ENCODE results near the gene MGAT4C.

GRCh38 chr12:86254399-86255107, 1.6 kb downstream of the MGAT4C start:
- TF ChIP-seq POLR2AphosphoS5 (IDR thresholded peaks at IDR 0.05; ENCODE audit: low read depth): no peak
- no peak for TF ChIP-seq CTCF (conservative IDR thresholded peaks at IDR 0.05; ENCODE audit: low read depth in 2 of 2)
- no peak for TF ChIP-seq REST (IDR thresholded peaks at IDR 0.05; ENCODE audit: unreplicated experiment)
- no peak for TF ChIP-seq EZH2 (IDR thresholded peaks at IDR 0.05; ENCODE audit: low read depth, unreplicated experiment)
- no peak for TF ChIP-seq JUNB (IDR thresholded peaks at IDR 0.05; ENCODE audit: unreplicated experiment)
- TF ChIP-seq EZH2phosphoT487 (IDR thresholded peaks at IDR 0.05; ENCODE audit: unreplicated experiment): no peak
- TF ChIP-seq CREB1 (CRISPR knock-in tag; IDR thresholded peaks at IDR 0.05; ENCODE audit: low read depth): no peak
- TF ChIP-seq STAT1 (IDR thresholded peaks at IDR 0.05; ENCODE audit: unreplicated experiment): no peak
- no peak for TF ChIP-seq ETS1 (IDR thresholded peaks at IDR 0.05)
- TF ChIP-seq ZNF114 (CRISPR knock-in tag; IDR thresholded peaks at IDR 0.05): no peak
- TF ChIP-seq, protein P1, sequence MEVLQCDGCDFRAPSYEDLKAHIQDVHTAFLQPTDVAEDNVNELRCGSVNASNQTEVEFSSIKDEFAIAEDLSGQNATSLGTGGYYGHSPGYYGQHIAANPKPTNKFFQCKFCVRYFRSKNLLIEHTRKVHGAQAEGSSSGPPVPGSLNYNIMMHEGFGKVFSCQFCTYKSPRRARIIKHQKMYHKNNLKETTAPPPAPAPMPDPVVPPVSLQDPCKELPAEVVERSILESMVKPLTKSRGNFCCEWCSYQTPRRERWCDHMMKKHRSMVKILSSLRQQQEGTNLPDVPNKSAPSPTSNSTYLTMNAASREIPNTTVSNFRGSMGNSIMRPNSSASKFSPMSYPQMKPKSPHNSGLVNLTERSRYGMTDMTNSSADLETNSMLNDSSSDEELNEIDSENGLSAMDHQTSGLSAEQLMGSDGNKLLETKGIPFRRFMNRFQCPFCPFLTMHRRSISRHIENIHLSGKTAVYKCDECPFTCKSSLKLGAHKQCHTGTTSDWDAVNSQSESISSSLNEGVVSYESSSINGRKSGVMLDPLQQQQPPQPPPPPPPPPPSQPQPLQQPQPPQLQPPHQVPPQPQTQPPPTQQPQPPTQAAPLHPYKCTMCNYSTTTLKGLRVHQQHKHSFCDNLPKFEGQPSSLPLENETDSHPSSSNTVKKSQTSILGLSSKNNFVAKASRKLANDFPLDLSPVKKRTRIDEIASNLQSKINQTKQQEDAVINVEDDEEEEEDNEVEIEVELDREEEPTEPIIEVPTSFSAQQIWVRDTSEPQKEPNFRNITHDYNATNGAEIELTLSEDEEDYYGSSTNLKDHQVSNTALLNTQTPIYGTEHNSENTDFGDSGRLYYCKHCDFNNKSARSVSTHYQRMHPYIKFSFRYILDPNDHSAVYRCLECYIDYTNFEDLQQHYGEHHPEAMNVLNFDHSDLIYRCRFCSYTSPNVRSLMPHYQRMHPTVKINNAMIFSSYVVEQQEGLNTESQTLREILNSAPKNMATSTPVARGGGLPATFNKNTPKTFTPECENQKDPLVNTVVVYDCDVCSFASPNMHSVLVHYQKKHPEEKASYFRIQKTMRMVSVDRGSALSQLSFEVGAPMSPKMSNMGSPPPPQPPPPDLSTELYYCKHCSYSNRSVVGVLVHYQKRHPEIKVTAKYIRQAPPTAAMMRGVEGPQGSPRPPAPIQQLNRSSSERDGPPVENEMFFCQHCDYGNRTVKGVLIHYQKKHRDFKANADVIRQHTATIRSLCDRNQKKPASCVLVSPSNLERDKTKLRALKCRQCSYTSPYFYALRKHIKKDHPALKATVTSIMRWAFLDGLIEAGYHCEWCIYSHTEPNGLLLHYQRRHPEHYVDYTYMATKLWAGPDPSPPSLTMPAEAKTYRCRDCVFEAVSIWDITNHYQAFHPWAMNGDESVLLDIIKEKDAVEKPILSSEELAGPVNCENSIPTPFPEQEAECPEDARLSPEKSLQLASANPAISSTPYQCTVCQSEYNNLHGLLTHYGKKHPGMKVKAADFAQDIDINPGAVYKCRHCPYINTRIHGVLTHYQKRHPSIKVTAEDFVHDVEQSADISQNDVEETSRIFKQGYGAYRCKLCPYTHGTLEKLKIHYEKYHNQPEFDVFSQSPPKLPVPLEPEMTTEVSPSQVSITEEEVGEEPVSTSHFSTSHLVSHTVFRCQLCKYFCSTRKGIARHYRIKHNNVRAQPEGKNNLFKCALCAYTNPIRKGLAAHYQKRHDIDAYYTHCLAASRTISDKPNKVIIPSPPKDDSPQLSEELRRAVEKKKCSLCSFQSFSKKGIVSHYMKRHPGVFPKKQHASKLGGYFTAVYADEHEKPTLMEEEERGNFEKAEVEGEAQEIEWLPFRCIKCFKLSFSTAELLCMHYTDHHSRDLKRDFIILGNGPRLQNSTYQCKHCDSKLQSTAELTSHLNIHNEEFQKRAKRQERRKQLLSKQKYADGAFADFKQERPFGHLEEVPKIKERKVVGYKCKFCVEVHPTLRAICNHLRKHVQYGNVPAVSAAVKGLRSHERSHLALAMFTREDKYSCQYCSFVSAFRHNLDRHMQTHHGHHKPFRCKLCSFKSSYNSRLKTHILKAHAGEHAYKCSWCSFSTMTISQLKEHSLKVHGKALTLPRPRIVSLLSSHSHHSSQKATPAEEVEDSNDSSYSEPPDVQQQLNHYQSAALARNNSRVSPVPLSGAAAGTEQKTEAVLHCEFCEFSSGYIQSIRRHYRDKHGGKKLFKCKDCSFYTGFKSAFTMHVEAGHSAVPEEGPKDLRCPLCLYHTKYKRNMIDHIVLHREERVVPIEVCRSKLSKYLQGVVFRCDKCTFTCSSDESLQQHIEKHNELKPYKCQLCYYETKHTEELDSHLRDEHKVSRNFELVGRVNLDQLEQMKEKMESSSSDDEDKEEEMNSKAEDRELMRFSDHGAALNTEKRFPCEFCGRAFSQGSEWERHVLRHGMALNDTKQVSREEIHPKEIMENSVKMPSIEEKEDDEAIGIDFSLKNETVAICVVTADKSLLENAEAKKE (CRISPR knock-in tag; IDR thresholded peaks at IDR 0.05): no peak

Measured in GM23338 (cell line).